Tongue (tissue), 2 donors: ENCODE results near the gene PANK2. TPM values are rescaled to one million over a fixed set of nuclear protein-coding genes. Genes with fewer than 3 reads are reported as not detected.
"Not testable (repeated sequence)": the region's sequence is repeated elsewhere in the genome, so short reads cannot be mapped to it uniquely, and the experiment has no call there.

Experiments used
- DNase-seq: peaks from one replicate; pipeline ENCODE4 v3.0.0-alpha.2; 2015
- total RNA-seq: library from RNA; depleted of rRNA; stranded (reverse); fragments of >200 nt; gene quantifications from one replicate; pipeline ENCODE4 v1.2.3, GENCODE V29; 2014

PANK2 gene
- total RNA-seq, 1 donor from 2014 or later = 61.4 TPM

DNA sequence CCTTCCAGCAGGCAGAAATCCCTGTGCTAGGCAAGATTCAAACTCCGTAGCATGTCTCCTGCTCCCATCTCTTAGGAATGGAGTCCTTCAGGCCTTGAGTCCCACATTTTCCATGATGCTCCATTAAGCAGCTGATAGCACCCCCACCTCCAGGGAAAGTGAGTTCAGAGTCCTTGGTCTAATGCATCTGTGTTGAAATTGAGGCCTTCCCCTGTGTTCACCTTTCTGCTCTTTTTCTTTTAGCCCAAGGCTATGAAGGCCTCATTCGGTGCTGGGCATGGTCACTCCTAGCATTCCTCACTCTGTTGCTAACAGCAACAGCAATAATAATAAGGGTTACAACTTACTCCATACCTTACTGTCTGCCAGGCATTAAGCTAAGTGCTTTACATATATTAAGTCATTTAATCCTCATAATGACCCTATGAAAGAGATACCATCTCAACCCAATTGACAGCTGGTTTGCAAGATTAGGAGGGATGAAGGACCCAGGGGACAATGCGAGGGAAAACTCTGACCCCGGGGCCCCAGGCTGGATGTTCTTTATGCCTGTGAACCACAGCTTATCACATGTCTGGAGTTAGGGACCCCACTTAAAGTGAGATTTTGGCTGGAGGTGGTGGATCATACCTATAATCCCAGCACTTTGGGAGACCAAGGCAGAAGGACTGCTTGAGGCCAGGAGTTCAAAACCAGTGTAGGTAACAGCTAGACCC, 17.5 kb upstream of the PANK2 start:
- DNase-seq = no peak

- DNase-seq = no peak
Observed at GRCh38 chr20:3873507-3873906, 15.7 kb upstream of the PANK2 start.

DNA sequence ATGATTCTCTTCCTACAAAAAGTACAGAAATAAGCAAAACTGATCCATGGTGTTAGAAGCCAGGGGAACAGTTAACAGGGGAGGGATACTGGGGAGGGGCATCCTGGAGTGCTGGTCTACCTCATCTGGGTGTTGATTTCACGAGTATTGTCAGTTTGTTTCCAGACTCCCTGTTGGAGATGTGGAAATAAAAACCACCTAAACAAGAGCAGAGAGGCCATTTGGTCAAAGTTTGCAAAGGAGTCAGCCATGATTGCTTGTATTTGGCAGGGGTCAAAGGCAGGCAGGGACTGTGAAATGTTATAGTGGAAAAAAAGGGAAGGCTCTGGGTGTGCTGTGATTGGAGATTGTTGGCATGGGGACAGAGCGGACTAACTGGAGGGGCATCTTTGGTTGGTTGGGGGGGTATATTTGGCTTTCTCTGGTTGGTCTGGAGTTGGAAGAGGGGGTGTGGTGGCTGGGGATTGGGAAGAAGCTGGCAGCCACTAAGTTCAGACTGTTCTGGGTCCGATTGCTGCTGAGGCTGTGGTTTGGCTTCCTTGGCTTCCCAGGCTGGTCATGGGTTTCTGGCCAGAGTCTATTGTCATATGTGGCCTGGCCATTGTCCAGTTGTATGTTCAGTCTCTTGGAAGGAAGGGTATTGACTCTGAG, 14.9 kb upstream of the PANK2 start:
- DNase-seq = no peak

GRCh38 chr20:3875378-3875974, 13.7 kb upstream of the PANK2 start:
- no peak for DNase-seq

- no peak for DNase-seq
Observed at GRCh38 chr20:3876000-3876399, 13.2 kb upstream of the PANK2 start.

DNA sequence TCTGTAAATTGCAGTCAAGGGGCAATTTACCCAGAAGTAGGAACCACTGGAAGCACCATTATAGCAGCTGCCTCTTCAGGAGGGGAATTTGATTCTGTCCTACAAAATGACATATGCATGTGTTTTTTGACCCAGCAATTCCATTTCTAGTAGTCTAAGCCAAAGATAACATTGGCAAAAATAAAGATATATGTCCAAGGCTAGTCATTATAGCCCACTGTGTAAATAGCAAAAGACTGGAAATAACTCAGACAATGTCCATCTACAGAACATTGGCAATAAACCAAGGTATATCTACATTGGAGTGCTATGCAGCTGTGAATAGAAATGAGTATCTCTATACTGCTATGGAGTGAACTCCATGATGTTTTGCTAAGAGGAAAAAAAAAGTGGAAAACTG, 12.5 kb upstream of the PANK2 start:
- no peak for DNase-seq

DNA sequence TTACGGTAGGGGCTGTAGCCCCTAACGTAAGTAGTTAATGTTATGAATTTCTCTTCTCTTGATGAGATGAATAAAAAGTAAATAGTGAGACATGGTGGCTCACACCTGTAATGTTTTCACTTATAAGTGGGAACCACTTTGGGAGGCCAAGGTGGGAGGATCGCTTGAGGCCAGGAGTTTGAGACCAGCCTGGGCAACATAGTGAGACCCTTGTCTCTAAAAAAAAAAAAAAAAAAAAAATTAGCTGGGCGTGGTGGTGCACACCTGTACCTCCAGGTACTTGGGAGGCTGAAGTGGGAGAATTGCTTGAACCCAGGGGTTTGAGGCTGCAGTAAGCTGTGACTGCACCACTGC, 10.3 kb upstream of the PANK2 start:
- DNase-seq = not testable (repeated sequence)

DNA sequence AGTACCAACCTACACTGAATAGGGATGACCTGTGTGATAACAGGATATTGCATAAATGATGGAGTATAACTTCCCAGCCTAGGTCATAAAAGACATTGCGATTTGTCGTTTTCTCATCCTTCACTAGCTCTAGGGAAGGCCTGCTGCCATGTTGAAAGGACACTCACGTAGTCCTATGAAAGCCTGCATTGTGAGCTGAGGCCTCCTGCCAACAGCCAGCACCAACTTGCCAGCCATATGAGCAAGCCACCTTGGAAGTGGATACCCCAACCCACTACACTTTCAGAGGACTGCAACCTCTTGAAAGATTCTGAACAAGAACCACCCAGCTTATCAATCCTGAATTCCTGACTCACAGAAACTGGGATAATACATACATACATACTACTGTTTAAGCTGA, 3.5 kb upstream of the PANK2 start:
- no peak for DNase-seq

DNA sequence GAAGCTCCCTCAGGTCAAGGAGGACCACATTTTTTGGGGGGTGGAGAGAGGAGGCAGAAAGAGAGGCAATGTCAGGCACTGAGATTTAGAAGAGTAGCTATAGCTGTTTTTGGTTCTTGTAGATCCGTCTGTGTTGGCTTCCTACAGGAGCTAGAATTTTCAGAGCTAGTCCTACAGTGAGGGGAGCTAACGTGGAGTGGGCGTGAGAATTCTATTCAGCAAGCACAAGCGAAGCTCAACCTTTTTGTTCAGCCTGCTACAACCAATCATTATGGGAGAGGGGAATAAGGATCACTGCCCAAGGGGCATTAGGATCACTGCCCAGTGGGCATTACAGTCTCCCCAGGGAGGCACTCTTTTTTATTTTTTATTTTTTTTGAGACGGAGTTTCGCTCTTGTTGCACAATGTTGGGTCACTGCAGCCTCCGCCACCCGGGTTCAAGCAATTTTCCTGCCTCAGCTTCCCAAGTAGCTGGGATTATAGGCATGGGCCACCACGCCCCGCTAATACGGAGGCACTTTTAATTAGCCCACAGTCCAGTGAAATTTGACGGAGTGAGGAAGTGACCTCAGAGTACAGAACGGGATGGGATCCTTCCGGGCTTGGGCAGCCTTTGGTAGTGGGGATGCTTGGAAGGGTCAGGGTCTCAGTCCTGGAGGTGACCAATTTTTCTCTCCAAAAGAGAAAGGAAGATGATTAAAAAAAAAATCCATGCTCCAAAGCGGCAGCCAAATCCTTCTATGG, 1.1 kb upstream of the PANK2 start:
- DNase-seq = no peak

DNA sequence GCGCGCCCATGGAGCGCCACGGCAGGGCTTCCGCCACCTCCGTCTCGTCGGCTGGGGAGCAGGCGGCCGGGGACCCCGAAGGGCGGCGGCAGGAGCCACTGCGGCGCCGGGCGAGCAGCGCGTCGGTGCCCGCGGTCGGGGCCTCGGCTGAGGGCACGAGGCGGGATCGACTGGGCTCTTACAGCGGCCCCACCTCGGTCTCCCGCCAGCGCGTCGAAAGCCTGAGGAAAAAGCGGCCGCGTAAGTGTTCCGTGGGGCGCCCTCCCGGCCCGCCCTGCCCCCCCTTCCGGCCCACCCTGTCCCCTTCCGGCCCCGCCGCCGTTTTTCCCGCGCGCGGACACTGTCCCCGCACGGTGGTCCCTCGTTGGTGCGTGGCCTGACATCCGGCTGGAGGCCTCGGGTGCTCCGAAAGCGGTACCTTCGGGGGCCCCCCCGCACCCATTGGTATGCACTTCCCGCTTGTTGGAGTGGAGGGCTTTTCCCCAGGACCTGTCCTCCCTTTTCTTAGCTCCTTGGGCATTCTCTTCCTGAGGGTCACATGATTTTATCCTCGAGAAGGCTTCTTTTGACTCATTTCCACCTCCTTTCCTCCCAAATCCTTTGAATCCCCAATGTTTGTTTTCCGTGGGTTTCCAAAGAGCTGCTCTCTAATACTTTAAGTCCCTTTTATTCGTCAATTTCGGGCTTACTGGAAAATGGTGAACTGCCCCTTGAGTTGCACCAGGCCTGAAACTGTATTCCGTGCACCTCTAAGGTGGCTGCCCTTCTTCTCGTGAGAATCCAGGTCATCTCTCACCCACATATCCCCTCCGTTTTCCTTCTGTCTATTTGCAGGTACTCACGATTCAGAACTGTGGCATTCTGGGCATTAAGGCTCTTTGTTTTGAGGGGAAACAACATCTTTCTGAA, 556 bp downstream of the PANK2 start:
- peak; percentile 56 for DNase-seq

GRCh38 chr20:3890398-3890751, 1.2 kb downstream of the PANK2 start:
- DNase-seq = peak; percentile 57

DNA sequence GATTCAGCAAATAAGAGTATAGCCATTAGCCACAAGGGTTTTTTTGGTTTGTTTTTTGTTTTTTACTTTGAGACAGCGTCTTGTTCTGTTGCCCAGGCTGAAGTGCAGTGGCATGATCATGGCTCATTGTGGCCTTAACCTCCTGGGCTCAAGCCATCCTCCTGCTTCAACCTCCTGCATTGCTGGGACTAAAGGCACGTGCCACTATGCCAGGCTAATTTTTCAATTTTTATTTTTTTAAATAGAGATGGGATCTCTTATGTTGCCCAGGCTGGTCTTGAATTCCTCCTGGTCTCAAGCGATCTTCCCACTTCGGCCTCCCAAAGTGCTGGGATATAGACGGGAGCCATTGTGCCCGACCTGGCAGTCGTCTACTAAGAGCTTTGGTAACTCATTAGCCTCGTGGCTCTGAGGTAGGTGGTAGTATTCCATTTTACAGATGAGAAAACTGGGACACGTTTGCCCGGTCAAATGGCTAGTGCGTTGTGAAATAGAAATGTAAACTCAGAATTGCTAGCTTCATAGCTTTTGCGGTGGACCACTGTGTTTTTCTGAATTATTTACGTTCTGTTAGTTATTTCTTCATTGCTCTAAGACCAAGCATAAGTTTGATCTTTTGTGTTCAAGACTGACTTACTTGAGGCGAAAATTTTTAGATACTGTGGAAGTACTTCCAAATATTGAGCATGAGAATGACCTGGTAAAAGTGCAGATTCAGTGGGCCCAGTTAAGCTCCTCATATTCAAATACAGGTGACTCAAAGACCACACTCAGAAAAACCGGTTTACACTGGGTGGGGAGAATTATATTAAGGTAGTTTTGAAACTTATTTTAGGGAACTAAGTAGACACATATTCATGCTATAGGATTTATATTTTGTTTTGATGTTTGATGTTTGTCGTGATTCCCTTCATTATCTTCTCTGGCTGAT, 2.1 kb downstream of the PANK2 start:
- no peak for DNase-seq

DNA sequence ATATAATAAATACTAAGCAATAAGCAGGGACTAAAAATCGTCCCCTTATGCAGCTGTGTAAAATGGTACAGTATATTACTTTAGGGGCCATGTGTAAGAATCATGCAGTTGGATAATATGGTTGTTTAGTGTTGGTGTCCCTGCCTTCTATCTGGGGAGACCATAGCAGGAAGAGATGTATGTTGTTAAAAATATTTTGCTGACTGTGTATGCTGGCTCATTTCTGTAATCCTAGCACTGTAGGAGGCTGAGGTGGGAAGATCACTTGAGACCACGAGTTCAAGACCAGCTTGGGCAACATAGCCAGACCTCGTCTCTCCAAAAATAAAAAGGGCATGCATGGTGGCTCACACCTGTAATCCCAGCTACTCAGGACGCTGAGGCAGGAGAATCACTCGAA, 5.6 kb downstream of the PANK2 start:
- no peak for DNase-seq

DNA sequence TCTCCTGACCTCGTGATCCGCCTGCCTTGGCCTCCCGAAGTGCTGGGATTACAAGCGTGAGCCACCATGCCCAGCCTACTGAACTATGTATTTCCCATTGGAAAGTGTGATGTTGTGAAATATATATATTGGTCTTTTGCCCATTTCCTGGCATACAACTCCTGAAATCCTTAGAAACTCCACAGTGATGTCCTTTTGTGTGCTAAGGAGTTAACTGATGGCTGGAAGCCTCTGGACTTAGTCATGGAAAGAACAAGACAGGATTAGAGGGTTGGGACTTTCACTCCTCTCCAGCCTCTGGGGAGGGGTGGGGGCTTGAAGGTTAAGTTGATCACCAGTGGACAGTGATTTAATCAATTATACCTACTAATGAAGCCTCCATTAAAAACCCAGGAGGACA, 7.1 kb downstream of the PANK2 start:
- no peak for DNase-seq

DNA sequence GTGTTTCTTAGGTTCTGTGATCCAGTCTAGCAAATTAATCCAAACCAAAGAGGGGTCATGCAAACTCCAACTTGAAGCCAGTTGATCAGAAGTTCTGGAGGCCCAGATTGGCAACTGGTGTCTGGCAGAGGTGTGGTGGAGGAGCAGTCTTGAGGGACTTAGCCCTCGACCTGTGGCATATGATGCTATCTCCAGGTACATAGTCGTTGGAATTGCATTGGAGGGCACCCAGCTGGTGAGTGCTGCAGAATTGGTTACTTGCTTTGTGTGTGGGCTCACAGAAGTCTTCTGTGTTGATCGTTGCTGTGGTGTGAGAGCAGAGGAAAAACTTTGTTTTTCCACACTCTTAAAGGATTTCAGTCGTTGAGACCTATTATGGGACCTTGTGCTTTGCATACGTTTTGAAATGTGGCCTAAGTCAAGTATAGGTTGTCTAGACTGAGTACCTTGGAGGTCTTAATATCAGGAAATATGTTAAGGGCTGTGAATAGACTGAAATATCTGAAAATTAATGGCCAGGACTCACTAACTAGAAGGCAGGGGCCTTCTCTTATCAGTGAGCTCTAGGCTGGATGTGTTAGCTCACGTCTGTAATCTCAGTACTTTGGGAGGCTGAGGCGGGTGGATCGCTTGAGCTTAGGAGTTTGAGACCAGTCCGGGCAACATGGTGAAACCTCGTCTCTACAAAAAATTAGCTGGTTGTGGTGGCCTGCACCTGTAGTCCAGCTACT, 7.8 kb downstream of the PANK2 start:
- no peak for DNase-seq

DNA sequence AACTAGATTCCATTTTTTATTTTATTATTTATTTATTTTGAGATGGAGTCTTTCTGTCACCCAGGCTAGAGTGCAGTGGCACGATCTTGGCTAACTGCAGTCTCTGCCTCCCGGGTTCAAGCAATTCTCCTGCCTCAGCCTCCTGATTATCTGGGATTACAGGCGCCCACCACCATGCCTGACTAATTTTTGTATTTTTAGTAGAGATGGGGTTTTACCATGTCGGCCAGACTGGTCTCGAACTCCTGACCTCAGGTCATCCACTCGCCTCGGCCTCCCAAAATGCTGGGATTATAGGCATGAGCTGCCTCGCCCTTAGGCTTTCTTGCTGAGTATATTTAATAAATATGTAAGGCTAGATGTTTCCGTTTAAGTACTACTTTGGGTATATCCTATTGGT, 9.0 kb downstream of the PANK2 start:
- not testable (repeated sequence) for DNase-seq

DNA sequence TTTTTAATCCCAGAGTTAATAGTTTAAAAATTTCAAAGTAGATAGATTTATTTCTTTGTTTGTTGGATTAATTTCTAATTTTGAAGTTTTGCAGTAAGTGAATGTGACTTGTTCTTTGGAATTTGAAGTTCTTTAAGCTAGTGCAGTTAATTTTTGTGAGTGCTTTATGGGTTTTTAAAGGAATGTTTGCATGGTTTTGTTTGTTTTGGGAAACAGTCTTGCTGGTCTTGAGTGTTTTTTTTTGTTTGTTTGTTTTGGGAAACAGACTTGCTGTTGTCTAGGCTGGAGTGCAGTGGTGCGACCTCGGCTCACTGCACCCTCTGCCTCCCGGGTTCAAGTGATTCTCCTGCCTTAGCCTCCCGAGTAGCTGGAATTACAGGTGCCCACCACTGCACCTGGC, 9.5 kb downstream of the PANK2 start:
- DNase-seq = no peak

GRCh38 chr20:3900187-3900604, 11.0 kb downstream of the PANK2 start:
- no peak for DNase-seq

DNA sequence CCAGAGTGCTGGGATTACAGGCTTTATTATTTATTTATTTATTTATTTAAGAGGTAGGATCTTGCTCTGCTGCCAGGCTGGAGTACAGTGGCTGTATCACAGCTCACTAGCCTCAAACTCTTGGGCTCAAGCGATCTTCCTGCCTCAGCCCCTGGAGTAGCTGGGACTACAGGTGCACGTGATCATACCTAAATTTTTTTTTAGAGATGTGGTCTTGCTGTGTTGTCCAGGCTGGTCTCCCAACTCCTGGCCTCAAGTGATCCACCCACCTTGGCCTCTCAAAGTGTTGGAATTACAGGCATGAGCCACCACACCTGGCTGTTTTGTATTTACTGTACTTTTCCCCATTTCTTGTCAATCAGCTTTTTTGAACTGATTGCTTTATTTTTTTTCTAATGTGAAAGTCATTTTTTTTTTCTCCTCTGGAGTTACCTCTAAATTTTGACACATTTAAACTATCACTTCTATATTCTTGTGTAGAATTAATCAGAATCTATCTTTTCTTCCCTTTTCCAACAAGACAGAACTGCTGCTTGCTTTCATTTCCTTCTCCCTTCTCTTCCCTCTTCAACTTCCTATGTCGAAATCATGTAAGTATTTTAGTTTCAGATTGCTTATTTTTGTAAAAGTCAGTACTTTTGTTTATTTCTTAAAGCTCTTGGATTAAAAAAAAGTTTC, 12.0 kb downstream of the PANK2 start:
- no peak for DNase-seq
